ES-I3 (cell line): ENCODE data around the gene ZCCHC24.

Source experiments
- H3K36me3 ChIP-seq: 2 replicates; pipeline ENCODE4 v1.6.1; 2013; ENCODE audit warnings: mild to moderate bottlenecking, low read length, control low read depth, moderate library complexity; ENCODE audit not compliant: insufficient read depth
- H3K4me1 ChIP-seq: 2 replicates; pipeline ENCODE4 v1.6.1; 2013; ENCODE audit warnings: mild to moderate bottlenecking, control low read depth, low read length; ENCODE audit not compliant: insufficient read depth
- H3K9ac ChIP-seq: 2 replicates; pipeline ENCODE4 v1.6.1; 2013; ENCODE audit warnings: low read depth, mild to moderate bottlenecking, low read length, moderate library complexity
- H3K9me3 ChIP-seq: 2 replicates; pipeline ENCODE4 v1.6.1; 2013; ENCODE audit warnings: mild to moderate bottlenecking, low read length, moderate library complexity; ENCODE audit not compliant: control insufficient read depth, insufficient read depth

Gene ZCCHC24

DNA sequence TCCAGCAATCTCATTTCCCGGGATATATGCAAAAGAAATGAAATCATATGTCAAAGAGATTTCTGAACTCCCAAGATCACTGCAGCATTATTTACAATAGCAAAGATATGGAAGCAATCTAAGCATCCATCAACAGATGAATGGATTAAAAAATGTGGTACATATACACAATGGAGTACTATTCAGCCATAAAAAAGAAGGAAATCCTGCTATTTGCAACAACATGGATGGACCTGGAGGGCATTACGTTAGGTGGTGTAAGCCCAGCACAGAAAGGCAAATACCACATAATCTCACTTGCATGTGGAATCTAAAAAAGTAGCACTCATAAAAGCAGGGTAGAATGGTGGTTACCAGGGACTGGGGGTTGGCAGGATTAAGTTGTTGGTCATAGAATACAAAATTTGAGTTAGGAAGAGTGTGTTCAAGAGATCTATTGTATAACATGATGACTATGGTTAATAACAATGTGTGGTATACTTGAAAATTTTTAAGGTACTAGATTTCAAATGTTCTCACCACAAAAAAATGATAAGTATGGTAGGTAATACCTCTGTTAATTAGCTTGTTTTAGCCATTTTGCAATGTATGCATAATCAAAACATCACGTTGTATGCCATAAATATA, 34.0 kb upstream of the ZCCHC24 start:
- H3K9me3 ChIP-seq, result no peaks in the 10 kb centered on the region
- no peak overlapping the region for H3K9ac ChIP-seq
- H3K4me1 ChIP-seq, result no peaks in the 10 kb centered on the region
- H3K36me3 ChIP-seq, result no peaks in the 10 kb centered on the region

DNA sequence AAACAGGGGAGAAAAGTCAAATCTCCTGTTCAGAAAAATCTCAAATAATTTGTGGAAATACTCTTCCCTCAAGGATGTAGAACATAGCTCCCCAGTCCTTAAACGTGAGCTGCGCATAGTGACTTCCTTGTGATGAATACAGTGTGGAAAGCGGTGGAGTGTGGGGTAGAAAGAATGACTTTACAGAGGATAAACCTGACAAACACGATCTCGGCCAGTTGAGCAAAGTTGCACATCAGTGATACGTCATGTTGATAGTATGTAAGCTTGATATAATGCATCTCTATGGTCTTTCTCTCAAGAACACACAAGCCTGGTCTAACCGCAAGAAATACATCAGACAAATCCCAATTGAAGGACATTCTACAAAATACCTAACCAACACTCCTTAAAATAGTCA, 32.0 kb upstream of the ZCCHC24 start:
- Histone ChIP-seq H3K4me1 (no peaks in the 10 kb centered on the region), H3K9ac (no peak overlapping the region), H3K9me3 (no peaks in the 10 kb centered on the region), H3K36me3 (no peaks in the 10 kb centered on the region)

DNA sequence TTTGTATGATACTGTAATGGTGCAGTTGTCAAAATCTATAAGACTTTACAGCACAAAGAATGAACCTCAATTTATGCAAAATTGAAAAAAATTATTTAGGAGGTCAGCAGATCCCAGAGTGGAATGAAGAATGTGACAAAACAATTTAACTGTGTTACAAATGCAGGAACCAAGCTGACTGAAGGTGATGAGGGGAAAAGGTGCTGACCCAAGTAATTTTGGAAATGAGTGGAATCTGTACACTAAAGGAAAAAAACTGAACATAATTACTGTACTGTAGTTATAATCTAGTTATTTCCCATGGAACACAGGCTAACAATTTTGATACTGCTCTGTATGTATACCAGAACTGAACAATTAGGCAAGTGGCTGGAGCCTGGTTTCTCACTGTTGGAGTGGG, 31.2 kb upstream of the ZCCHC24 start:
- no peaks in the 10 kb centered on the region for H3K4me1 ChIP-seq
- H3K9me3 ChIP-seq, result no peaks in the 10 kb centered on the region
- no peaks in the 10 kb centered on the region for H3K36me3 ChIP-seq
- no peak overlapping the region for H3K9ac ChIP-seq

DNA sequence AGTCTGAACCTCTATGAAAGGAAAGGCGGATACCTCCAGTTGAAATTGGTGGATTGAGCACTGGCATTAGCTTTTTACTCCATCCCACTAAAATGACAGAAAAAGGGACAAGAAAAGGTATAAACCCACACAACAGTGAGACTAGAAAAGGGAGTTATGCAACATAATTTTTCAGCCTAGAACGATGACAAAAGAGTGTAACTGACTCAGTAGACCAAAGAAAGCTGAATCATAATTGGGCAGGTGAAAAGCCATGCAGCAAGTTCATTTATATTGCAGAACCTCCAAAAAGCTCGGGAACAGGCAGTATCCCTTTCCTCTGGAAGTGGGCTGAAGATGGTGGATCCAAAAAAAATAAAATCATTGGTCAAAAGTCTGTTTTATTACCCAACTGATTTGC, 30.5 kb upstream of the ZCCHC24 start:
- Histone ChIP-seq H3K36me3 (no peaks in the 10 kb centered on the region), H3K9me3 (no peaks in the 10 kb centered on the region), H3K9ac (no peak overlapping the region), H3K4me1 (no peaks in the 10 kb centered on the region)

DNA sequence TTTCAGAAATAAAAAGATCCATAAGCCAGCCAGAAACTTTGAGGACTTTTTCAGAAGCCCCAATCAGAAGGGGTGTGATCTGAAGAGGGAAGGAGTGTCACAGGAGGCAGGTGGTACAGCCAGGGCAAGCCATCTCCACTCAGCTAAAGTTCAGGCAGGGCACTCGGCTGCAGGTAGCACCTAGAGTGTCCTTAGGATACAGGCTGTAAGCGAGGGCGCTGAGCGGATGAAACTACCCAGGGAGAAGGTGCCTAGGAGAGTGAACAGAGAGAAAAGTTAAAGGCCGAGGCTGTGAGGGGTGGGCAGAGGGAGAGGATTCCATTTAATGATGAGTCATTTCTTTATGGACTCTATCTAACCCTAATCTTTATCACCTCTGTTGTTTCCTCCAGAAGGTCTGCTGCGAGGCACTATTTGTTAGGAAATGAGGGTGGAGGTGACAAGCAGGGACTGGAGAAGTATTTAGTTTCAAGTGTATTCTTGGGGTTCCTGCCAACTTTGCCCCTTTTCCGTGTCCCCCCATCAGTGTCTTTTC, 29.8 kb upstream of the ZCCHC24 start:
- Histone ChIP-seq H3K9ac (no peak overlapping the region), H3K9me3 (no peaks in the 10 kb centered on the region), H3K4me1 (no peaks in the 10 kb centered on the region), H3K36me3 (no peaks in the 10 kb centered on the region)

DNA sequence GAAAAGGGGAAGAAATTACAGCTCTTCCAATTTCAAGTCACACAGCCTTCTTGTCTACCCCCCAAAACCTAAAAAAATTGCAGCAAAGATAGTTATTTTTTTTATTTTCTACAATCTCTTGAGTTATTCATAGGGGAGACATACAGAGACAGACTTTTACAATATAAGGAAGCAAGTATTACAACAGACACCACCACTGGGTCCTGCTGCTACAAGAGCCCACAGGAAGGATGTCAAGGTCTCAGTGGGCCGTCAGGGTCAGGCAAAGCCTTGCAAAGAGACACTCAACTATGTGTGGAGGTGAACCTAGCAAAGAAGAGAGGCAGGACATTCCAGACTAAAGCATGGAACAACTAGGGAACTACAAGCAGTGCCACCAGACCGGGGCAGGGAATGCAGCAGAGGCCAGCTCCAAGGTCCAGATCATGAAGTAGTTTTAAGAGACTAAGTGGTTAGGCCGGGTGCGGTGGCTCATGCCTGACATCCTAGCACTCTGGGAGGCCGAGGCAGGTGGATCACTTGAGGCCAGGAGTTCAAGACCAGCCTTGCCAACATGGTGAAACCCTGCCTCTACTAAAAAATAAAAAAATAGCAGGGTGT, 28.2 kb upstream of the ZCCHC24 start:
- Histone ChIP-seq H3K36me3 (no peaks in the 10 kb centered on the region), H3K9ac (no peak overlapping the region), H3K4me1 (no peaks in the 10 kb centered on the region)

DNA sequence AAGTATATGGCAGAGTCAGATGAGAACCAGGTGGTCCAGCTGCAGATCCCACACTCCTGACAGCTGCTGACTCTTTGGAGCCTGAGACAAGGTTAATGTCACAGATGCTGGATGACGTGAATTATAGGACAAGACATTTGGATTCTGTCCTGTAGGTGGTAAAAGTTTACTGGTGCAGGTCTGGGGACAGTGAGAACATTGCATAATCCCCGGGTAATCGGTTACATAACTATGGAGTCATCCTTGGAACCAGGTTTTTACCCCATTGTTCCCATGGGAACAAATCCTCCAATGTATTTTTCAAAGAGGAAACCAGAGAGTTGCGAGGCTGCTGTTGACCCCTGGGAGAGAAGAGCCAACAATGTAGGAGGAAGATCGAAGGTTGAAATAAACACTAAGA, 27.5 kb upstream of the ZCCHC24 start:
- no peaks in the 10 kb centered on the region for H3K36me3 ChIP-seq
- no peak overlapping the region for H3K9ac ChIP-seq
- H3K9me3 ChIP-seq, result no peaks in the 10 kb centered on the region
- H3K4me1 ChIP-seq, result no peaks in the 10 kb centered on the region

More for the DNA sequence above, 28.2 kb upstream of the ZCCHC24 start:
- H3K9me3 ChIP-seq, result no peaks in the 10 kb centered on the region

DNA sequence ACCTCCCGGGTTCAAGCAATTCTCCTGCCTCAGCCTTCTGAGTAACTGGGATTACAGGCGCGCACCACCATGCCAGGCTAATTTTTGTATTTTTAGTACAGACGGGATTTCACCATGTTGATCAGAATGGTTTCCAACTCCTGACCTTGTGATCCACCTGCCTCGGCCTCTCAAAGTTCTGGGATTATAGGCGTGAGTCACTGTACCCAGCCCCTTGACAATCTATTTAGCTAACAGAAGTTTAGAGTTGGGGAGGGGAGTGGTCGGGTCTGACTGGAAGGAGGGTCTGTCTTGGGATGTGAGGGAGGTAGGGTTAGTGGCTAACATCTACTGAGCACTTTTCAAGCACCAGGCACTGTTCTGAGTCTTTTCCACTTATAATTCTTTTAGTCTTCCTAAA, 27.0 kb upstream of the ZCCHC24 start:
- no peaks in the 10 kb centered on the region for H3K9me3 ChIP-seq
- H3K4me1 ChIP-seq, result no peaks in the 10 kb centered on the region
- no peaks in the 10 kb centered on the region for H3K36me3 ChIP-seq
- H3K9ac ChIP-seq, result no peak overlapping the region

DNA sequence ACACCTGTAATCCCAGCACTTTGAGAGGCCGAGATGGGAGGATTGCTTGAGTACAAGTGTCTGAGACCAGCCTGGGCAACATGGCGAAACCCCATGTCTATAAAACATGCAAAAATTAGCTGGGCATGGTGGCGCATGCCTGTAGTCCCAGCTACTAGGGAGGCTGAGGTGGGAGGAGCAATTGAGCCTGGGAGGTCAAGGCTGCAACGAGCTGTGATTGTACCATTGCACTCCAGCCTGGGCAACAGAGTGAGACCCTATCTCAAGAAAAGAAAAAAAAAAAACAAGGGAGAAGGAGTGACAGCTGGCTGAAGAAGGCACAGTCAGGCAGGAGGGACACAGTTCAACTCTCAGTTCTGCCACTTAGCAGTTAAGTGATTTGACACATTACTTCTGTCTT, 26.4 kb upstream of the ZCCHC24 start:
- Histone ChIP-seq H3K4me1 (no peaks in the 10 kb centered on the region), H3K9ac (no peak overlapping the region), H3K9me3 (no peaks in the 10 kb centered on the region), H3K36me3 (no peaks in the 10 kb centered on the region)

DNA sequence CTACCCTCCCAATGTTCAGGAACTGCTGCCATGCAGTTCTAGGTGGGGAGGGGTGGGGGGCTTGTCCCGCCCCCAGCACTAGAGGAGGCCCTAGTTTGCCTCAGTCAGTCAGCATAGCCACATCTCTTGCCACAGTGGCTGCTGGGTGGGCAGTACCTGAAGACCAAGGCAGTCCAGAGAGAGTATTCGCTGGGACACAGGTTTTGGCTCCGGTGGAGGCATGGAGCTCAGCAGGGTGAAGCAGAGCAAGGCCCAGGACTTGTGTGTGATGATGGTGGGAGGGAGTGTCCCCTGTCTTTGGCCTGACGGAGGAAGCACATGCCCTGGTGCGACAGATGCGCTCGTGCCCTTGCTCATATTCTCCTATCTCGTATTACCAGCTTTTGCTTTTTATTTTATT, 24.7 kb upstream of the ZCCHC24 start:
- Histone ChIP-seq H3K36me3 (no peaks in the 10 kb centered on the region), H3K9me3 (no peaks in the 10 kb centered on the region), H3K4me1 (no peaks in the 10 kb centered on the region), H3K9ac (no peak overlapping the region)

DNA sequence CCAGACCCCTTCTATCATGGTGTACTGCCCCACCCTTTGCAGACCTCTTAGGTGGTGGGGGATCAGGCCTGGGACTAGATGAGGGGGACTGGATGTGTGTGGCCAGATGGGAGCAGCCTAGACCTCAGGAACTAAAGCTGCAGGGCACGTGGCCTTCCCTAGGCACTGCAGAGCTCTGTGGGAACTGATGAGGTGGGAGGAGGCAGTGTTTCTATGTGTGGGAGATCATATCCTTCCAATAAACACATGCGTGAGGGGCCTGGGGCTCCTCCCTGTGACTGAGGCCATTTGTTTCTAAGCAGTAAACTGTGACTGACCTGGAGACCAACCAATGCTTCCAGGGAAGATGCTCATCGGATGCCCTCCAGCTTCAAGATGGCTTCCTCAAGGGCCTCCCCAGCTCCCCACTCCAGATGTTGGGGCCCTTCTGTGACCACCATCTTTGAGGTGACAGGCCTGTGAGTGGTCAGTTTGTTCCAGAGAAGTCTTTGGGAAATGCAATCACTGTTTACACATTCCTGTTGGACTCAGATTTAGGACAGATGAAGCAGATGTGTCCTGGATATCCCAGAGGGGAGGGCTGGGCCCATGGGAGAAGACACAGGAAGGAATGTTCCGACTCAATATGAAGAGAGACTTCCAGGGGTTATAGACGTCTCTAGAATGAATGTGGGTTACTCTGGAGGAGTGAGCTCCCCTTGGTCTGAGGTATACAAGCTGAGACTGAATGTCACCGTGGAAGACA, 23.6 kb upstream of the ZCCHC24 start:
- H3K4me1 ChIP-seq, result no peaks in the 10 kb centered on the region
- no peaks in the 10 kb centered on the region for H3K9me3 ChIP-seq
- H3K9ac ChIP-seq, result no peak overlapping the region
- no peaks in the 10 kb centered on the region for H3K36me3 ChIP-seq

DNA sequence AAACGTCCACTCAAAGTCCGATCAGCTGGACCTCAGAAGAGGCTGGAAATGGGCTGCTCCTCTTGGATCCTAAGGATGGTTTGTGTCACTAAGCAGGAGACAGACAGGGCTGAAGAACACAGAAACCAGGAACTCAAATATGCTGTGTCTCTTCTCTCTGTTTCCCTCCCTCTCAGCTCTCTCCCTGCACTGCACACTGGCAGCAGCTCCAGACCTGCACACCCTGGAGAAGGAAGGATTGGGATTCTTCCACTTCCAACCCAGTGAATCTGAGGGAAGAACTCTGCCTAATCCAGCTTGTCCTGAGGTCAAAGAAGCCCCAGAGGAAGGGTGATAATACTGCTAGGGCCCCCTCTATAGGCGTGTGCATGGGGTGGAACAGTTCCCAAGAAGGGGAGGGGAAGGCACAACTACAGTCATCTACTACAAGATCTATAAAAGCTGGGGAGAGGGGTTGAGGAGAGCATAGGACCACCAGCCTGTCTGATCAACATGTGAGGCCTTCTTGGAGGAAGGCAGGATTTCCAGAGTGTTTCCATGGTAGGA, 22.7 kb upstream of the ZCCHC24 start:
- Histone ChIP-seq H3K4me1 (no peaks in the 10 kb centered on the region), H3K9me3 (no peaks in the 10 kb centered on the region), H3K9ac (no peak overlapping the region)

DNA sequence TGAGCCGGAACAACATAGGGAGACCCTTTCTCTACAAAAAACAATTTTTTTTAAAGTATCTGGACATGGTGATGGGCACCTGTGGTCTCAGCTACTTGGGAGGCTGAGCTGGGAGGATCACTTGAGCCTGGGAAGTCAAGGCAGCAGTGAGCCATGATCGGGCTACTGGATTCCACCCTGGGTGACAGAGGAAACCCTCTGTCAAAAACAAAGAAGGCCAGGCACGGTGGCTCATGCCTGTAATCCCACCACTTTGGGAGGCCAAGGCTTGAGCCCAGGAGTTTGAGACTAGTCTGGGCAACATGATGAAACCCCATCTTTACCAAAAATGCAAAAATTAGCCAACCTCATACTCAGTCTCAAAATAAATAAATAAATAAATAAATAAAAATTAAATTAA, 19.9 kb upstream of the ZCCHC24 start:
- H3K4me1 ChIP-seq, result no peaks in the 10 kb centered on the region
- H3K9me3 ChIP-seq, result no peaks in the 10 kb centered on the region
- no peak overlapping the region for H3K9ac ChIP-seq
- no peaks in the 10 kb centered on the region for H3K36me3 ChIP-seq

More for the DNA sequence above, 22.7 kb upstream of the ZCCHC24 start:
- H3K36me3 ChIP-seq, result no peaks in the 10 kb centered on the region

DNA sequence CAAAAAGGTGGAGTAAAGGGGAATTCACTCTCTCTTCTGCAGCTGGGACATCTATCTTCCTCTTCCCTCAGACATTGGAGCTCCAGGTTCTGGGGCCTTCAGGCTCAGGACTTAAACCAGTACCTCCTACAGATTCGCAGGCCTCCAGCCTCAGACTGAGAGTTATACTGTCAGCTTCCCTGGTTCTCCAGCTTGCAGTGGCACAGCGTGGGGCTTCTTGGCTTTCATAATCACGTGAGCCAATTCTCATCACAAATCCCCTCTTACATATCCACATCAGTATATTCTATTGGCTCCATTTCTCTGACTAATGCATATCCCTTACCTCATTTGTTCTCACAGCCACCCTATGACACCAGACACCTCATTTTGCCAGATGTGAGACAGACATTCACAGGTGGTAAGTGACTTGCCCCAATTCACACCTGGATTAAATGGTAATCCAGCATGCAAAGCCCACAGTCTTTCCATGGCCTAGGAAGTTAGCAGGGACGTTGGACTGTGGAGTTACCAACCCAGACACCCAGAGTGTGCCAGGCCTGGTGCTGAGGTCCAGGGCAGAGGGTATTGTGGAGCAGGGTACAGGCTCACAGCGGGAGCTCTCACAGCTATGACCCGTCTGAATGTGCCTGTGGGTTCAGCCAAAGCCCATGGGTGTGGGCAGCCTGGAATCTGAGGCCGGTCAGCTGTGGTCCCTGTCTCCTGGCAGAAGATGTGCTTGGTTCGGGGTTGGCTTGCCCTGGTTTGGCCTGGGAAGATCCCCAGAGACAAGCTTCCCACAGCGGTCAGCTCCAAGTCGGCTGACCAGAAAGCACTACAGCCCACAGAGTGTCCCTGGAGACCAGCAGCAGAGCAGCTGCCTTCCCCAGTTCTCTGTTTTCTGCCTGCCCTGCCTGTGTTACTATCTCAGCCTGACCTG, 18.4 kb upstream of the ZCCHC24 start:
- H3K4me1 ChIP-seq, result no peaks in the 10 kb centered on the region
- no peaks in the 10 kb centered on the region for H3K9me3 ChIP-seq
- no peaks in the 10 kb centered on the region for H3K36me3 ChIP-seq
- no peak overlapping the region for H3K9ac ChIP-seq
